Lower leg skin (tissue), 4 donors: Measurements from ENCODE around the gene RNF40. TPM values are rescaled to one million over a fixed set of nuclear protein-coding genes. Genes with fewer than 3 reads are reported as not detected.

ENCODE experiments used
- DNase-seq, 2 donors: peaks; one replicate each; pipeline ENCODE4 v3.0.0-alpha.2; 2019; ENCODE audit warnings: low spot score in 2 of 2
- H3K4me3 ChIP-seq: fragments of 200-600 bp; sonication (generic); 2 replicates; pipeline ENCODE4 v1.5.1; 2017; ENCODE audit warnings: mild to moderate bottlenecking, low read depth; ENCODE audit not compliant: poor library complexity, severe bottlenecking
- POLR2A ChIP-seq, 2 donors: fragments of 450-650 bp; IDR thresholded peaks; one replicate each; pipeline ENCODE4 v1.6.1; 2016 to 2017; ENCODE audit warnings: antibody characterized with exemption in 2 of 2, mild to moderate bottlenecking in 1 of 2, moderate library complexity in 1 of 2
- WGBS, 2 donors: methylation state at CpG; one replicate each; pipeline ENCODE4 v1.1.5; 2018; 5-methylcytosine and 5-hydroxymethylcytosine counted together
- intact Hi-C: fragments of 100-400 bp; cut with DNase I; formaldehyde crosslinking; loops from one replicate; pipeline ENCODE4 v1.15.0; 2023; ENCODE audit warnings: low total_unique reads
- total RNA-seq, 4 donors: library from RNA; depleted of rRNA; stranded (reverse); fragments of >200 nt; gene quantifications; one replicate each; pipeline ENCODE4 v1.1.0, GENCODE V29; 2016
- TF ChIP-seq, protein P1 (sequence below), 3 donors: fragments of 450-650 bp; IDR thresholded peaks; one replicate each; pipeline ENCODE4 v1.5.1; 2016; ENCODE audit warnings: antibody characterized with exemption in 3 of 3, mild to moderate bottlenecking in 3 of 3, moderate library complexity in 2 of 3

RNF40 gene
- total RNA-seq, 4 donors from 2014 or later = 82.2 to 112 (median 92.9) TPM

DNA sequence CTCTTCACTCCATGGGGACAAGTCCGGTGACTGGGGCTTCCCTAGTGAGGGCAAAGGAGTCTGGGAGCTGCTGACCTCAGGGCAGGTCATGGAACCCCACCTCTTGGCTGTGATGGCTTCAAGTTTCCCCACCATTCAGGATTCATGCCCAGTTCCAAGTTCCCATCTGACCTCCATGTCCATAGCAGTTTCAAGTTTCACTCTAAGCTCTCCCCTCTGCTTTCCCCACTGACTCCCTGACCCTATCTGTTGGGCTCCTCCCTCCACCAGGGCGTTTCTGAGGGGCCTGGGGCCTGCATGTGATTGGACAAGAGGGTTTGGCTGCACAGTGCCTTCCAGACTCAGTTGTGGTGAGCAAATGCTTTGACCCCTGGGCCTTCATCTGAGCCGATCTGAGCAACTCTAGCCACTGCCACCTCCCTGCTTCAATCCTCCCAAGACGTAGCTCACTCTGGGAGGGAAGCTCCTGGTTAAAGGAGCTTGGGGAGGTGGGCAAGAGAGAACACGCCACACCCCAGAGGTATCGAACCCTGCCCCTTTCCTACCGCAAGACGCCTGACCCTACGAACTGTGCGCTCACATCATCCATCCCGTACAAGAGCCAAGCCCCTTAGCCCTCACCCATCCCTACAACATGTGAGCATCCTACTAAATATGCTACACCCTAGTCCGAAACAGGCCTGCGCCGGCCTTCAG lies 16.6 kb downstream of the RNF40 start:
- H3K4me3 ChIP-seq = no peak overlapping the region
- intact Hi-C loops = loop anchor here (10.0 kb wide), 1 partner anchor 54 kb away; no protein-coding TSS in a partner anchor
- 81 to 82% methylated on average over 14 of the region's 14 CpGs for WGBS, 2 donors
- TF ChIP-seq POLR2A (IDR thresholded peaks at IDR 0.05) = no peak
- TF ChIP-seq, protein P1, sequence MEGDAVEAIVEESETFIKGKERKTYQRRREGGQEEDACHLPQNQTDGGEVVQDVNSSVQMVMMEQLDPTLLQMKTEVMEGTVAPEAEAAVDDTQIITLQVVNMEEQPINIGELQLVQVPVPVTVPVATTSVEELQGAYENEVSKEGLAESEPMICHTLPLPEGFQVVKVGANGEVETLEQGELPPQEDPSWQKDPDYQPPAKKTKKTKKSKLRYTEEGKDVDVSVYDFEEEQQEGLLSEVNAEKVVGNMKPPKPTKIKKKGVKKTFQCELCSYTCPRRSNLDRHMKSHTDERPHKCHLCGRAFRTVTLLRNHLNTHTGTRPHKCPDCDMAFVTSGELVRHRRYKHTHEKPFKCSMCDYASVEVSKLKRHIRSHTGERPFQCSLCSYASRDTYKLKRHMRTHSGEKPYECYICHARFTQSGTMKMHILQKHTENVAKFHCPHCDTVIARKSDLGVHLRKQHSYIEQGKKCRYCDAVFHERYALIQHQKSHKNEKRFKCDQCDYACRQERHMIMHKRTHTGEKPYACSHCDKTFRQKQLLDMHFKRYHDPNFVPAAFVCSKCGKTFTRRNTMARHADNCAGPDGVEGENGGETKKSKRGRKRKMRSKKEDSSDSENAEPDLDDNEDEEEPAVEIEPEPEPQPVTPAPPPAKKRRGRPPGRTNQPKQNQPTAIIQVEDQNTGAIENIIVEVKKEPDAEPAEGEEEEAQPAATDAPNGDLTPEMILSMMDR (IDR thresholded peaks at IDR 0.05) = no peak
- DNase-seq = no peak

DNA sequence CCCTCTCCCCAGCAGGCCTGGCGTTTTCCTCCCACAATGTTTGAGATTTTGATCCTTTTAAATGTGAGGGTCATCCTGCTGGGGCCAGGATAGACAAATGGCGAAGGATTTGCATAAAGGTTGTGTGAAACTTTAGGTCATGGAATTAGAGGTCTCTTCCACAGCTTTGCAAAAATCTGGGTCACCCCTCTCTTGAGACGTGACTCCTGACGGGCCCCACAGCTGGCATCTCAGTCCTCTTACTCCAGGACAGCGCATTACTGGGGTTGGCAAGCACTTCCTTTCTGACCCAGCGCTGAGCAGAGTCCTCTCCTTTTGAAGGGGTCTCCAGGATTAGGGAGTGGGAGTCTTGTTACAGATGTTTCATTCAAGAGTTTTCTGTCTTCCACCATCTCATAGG lies 17.5 kb downstream of the RNF40 start:
- TF ChIP-seq POLR2A (IDR thresholded peaks at IDR 0.05) = no peak
- TF ChIP-seq, protein P1 (IDR thresholded peaks at IDR 0.05) = no peak
- WGBS, 2 donors = 84 to 89% methylated on average over 6 of the region's 6 CpGs
- H3K4me3 ChIP-seq = no peak overlapping the region
- no peak for DNase-seq
- intact Hi-C loops = loop anchor here (10.0 kb wide), 1 partner anchor 55 kb away; no protein-coding TSS in a partner anchor

DNA sequence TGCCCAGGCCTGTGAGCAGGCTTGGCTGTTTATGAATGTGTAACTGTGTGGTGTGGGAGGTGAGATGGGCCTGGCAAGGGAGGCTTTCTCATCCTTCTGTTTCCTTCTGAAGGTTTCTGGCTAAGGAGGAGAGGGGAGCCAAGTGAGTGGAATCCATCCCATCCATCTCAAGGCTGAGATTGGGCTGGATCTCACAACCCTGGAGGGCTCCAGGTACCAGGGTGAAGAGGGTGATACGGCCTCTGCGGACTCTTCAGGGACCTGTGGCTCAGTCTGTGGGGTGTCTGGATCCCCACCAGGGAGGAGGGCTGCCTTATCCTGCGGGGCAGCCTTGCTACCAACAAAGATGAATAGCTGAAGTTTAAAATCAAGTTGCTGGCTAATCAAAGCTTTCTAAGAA lies 17.9 kb downstream of the RNF40 start:
- H3K4me3 ChIP-seq = no peak overlapping the region
- no peak for DNase-seq
- no peak for TF ChIP-seq POLR2A (IDR thresholded peaks at IDR 0.05)
- TF ChIP-seq, protein P1 (IDR thresholded peaks at IDR 0.05) = no peak
- intact Hi-C loops = no loop called here
- WGBS, 2 donors = 80 to 94% methylated on average over 3 of the region's 3 CpGs

DNA sequence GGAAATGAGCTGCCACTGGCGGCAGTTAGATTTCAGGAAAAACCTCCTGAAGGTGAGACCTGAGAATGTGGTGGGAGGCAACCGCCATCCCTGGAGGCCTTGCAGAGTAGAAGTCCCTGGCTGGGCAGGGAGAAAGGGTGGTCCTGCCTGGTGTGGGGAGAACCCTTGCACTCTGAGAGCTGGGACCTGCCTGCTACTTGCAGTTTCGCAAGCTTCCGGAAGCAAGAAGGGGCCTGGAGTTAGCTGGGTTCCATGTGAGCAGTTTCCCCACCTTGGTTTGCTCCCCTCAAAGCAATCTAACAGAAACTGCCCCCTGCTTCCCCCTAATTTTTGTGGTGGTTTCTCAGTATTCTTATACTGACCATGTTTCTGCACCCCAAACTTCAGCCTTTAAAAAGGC lies 18.4 kb downstream of the RNF40 start:
- H3K4me3 ChIP-seq = no peak overlapping the region
- 80 to 83% methylated on average over 4 of the region's 4 CpGs for WGBS, 2 donors
- intact Hi-C loops = no loop called here
- TF ChIP-seq POLR2A (IDR thresholded peaks at IDR 0.05) = no peak
- TF ChIP-seq, protein P1 (IDR thresholded peaks at IDR 0.05) = no peak
- DNase-seq = no peak

DNA sequence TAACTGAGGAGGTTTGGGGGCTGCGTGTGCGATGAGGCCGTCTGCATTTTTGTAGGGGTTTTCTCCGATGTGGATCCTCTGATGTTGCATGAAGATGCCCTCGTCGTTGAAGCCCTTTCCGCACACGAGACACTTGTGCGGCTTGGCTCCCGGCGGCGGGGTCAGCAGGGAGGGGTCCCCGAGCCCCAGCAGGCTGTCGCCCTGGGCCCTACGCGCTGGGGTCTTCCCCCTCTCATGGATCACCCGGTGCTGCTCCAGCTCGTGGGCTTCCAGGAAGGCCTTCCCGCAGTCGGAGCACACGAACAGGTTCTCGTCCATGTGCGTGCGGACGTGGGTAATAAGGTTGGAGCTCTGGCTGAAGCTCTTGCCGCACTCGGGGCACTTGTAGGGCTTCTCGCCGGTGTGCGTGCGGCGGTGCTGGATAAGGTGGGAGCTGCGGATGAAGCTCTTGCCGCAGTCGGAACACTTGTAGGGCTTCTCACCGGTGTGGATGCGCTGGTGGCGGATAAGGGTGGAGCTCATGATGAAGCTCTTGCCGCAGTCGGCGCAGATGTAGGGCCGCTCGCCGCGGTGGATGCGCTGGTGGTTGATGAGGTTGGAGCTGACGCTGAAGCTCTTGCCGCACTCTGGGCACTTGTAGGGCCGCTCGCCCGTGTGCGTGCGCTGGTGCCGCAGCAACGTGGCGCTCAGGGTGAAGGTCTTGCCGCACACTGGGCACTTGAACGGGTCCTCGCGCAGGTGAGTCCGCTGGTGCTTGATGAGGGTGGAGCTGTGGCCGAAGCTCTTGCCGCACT lies 20.6 kb downstream of the RNF40 start:
- WGBS, 2 donors = 95 to 97% methylated on average over 63 of the region's 63 CpGs
- TF ChIP-seq, protein P1 (IDR thresholded peaks at IDR 0.05) = no peak
- TF ChIP-seq POLR2A (IDR thresholded peaks at IDR 0.05) = no peak
- no peak for DNase-seq
- intact Hi-C loops = no loop called here
- no peak overlapping the region for H3K4me3 ChIP-seq
